IPS-18c (cell line): Measurements from ENCODE around the gene BEX3.
"Not testable (repeated sequence)": the region's sequence is repeated elsewhere in the genome, so short reads cannot be mapped to it uniquely, and the experiment has no call there.

Experiments used
- H3K4me3 ChIP-seq: 2 replicates; pipeline ENCODE4 v1.7.0; 2013; ENCODE audit warnings: low read depth, mild to moderate bottlenecking, low read length, moderate library complexity; ENCODE audit not compliant: insufficient read depth
- H3K9me3 ChIP-seq: one replicate; pipeline ENCODE4 v1.6.1; 2013; ENCODE audit warnings: mild to moderate bottlenecking, low read length, moderate library complexity; ENCODE audit not compliant: control insufficient read depth, insufficient read depth

BEX3 gene

DNA sequence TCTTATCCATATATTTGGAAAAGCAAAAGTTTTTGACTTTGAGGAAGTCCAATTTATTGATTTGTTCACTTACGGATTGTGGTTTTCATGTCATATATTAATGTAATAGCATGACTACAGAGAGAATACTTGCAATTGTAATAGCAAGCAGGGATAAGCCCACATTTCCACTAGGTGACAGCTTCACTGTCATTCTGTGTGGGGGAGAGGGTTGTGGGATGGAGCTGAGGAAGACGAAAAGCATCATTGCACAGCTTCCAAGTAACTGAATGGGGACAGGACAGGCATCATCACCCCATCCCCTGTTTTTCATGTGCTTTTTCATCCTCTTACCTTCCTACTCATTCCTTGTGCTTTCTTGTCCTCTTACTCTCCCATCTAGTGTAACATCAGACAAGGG, 31.4 kb downstream of the BEX3 start:
- no peak overlapping the region for H3K4me3 ChIP-seq
- no peaks in the 10 kb centered on the region for H3K9me3 ChIP-seq

DNA sequence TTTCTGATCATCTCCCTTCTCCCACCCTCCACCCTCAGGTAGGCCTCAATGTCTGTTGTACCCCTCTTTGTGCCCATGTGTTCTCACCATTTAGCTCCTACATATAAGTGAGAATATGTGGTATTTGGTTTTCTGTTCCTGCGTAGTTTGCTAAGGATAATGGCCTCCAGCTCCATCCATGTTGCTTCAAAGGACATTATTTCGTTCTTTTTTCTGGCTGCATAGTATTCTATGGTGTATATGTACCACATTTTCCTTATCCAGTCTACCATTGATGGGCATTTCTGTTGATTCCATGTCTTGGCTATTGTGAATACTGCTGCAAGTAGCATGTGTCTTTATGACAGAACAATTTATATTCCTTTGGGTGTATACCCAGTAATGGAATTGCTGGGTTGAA, 35.4 kb downstream of the BEX3 start:
- H3K4me3 ChIP-seq, H3K9me3 ChIP-seq: not testable (repeated sequence)

DNA sequence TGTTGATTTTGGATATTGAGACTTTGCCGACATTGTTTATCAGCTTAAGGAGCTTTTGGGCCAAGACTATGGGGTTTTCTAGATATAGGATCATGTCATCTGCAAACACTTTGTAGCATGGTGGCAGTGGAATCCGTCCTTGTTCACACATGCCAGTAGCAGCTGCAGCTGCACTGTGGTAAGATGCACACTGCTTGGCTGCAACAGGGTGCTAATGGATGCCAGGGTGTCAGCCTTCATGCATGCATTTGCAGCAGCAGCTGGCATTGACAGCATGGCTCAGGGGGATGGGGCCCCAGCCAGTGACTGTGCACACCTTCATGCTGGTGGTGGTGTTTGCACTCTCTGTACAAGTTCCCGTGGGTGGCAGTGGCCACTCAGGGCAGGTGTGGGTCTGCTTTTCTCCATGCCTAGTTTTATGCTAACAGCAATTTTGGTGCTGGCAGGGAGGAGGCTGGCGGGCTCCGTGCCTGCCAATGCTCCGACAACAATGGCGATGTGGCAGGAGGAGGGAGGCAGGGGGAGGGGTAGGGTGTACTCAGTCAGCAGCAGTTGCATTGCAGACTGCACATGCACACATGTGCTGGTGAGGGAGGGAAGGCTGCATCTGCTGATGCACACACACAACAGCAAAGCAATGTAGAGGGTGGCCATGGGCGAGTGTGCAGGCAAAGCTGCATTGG, 37.5 kb downstream of the BEX3 start:
- no peaks in the 10 kb centered on the region for H3K9me3 ChIP-seq

DNA sequence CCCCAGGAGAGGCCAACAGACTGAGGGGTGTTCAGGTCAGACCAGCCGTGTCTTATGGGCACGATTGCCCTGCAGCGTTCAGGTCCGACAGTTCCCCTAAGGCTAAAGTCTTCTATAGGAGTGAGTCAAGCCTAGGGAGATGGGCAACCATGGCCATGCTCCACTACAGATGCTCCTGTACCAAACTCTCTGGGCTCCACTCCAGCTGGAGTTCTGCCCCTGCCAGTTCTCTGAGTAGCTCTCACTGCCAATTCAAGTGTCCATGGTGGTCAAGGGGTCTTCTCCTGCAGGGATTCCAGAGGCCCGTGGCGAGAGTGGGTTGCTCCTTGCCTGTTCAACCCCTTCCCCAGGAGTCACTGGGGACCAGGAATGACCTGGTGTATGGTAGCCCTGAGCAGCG, 38.2 kb downstream of the BEX3 start:
- Histone ChIP-seq H3K4me3 (no peak overlapping the region), H3K9me3 (no peaks in the 10 kb centered on the region)

More for the DNA sequence above, 37.5 kb downstream of the BEX3 start:
- no peak overlapping the region for H3K4me3 ChIP-seq

DNA sequence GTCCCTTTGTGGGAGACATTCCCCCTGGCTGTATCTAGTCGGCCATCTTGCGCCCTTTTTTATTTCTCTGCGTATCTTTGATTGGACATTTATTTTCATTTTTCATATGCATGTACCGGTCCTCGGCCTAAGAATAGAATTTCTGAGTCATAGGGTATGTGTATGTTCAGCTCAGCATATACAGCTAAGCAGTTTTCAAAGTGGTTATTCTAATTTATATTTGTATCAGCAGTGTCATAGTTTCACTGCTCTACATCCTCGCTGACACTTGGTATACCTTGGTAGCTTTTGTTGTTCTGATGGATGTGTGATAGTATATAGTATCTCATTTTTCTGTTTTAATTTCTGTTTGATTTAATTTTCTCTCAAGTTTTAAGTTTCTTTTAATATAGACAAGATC, 38.7 kb downstream of the BEX3 start:
- no peaks in the 10 kb centered on the region for H3K9me3 ChIP-seq

DNA sequence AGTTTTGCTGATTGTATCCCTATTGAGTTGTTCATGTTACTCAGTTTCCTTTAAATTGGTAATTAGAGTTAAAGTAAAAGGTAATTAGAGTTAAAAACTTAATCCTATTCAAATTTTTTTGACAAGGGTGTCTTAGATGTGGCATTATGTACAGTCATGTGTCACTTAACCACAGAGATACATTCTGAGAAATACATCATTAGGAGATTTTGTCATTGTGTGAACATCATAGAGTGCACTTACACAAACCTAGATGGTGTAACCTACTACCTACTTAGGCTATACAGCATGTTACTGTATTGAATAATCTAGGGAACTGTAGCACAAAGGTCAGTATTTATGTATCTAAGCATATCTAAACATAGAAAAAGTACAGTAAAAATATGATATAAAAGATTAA, 39.2 kb downstream of the BEX3 start:
- Histone ChIP-seq H3K4me3 (no peak overlapping the region), H3K9me3 (no peaks in the 10 kb centered on the region)

More for the DNA sequence above, 38.7 kb downstream of the BEX3 start:
- no peak overlapping the region for H3K4me3 ChIP-seq

DNA sequence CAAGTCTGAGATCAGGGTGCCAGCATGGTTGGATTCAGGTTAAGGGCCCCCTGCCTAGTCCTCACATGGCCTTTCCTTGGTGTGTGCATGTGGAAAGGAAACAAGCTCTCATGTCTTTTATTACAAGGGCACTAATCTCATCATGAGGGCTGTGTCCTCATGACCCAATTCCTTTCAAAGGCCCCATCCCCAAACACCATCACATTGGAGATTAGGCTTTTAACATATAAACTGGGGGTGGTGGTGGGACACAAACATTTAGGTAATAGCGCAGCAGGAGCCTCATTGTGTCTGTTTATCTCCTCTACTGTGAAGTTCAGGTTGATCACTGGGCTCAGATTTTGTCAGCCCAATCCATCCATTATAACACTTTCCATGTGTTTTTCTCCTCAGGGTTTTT, 41.0 kb downstream of the BEX3 start:
- Histone ChIP-seq H3K4me3 (no peak overlapping the region), H3K9me3 (no peaks in the 10 kb centered on the region)

DNA sequence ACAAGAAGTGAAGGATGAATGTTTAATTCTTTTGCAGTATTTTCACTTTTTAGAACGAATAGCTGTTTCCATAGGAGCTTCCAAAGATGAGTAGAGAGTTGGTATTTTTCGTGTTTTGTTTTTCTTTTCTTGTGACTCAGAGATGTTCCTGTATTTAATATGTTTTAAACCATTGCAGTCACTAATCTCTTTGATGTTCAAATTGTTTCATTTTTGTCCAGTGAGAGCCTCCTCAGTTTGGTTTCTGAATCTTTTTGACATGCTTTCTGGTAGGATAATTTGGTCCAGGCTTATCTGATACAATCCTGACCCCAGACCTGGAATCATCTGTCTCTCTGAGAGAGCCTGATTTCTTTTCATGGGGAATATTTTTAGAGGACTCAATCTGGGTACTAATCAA, 41.6 kb downstream of the BEX3 start:
- no peak overlapping the region for H3K4me3 ChIP-seq

DNA sequence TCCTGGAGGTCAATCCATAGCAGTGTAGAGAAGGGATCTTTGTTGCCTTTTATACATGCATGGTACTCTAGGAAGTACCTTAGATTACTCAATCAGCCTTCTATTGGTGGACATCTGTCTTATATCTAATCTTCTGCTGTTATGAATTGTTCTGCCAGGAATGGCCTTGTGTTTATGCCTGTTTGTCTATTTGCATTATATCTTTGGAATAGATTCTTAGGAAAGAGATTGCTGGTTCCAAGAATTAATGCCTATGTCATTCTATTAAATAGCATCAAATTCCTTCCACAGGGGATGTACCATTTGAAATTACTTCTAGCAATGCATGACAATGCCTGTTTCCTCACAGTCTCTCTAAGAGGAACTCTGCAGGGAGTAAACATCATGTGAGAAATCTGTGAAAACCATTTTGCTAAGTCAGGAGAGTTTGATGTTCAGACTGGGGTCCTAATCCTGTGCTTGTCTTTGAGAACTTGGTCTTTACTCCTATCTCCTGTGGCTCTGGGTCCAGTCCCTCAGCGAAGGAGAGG, 42.5 kb downstream of the BEX3 start:
- H3K9me3 ChIP-seq: no peaks in the 10 kb centered on the region
- H3K4me3 ChIP-seq: no peak overlapping the region

More for the DNA sequence above, 41.6 kb downstream of the BEX3 start:
- H3K9me3 ChIP-seq: no peaks in the 10 kb centered on the region

DNA sequence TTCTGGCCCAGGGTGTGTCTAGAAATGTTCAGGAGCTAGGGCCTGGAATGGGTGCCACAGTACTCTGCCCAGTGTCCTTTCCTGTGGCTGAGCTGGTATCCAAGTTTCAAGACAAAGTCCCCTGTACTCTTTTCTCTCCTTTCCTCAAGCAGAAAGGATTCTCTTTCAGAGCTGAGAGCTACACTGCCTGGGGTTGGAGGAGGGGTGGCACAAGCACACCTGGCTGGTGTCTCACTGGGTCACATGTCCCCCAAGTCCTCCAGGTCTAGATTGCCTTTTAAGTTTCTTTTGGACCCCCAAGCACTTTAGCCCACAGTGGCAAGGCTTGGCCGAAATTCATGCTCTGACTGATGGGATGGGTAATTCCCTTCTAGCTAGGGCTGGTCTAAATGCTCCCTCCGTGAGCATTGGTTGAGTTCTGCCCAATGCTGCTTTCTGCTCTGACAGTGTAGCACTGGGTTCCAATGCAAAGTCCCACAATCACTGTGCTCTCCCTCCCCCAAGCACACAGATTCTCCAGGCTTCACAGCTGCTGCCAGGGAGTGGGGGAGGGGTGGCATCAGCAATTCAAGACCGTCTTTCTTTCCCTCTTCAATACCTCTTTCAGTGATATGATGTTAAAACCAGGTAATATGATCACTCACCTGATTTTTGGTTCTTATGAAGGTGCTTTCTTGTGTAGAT, 47.8 kb downstream of the BEX3 start:
- H3K9me3 ChIP-seq: no peaks in the 10 kb centered on the region
- H3K4me3 ChIP-seq: no peak overlapping the region
